Measurements from ENCODE around the gene PRKCZ. TPM values are rescaled to one million over a fixed set of nuclear protein-coding genes. Genes with fewer than 3 reads are reported as not detected.

The PRKCZ gene
- total and polyA plus RNA-seq, 2 of the 4 experiments (the other 2 are of a cell fraction) = 2.0 to 3.5 TPM

GRCh38 chr1:2019571-2020309 is 30.5 kb upstream of the PRKCZ start:
- 6% methylated on average over 27 of the region's 61 CpGs; no CpG with 5 or more reads in 1 of the 2 experiments for WGBS, 2 experiments (ENCODE audit: extremely low coverage in 2 of 2, insufficient read length in 1 of 2)
- Histone ChIP-seq H4K5ac (ENCODE audit: low read depth, low read length) (no peak overlapping the region), H2BK5ac (ENCODE audit: low read depth, low read length, poor library complexity, severe bottlenecking) (no peak overlapping the region), H3K27ac (ENCODE audit: insufficient read depth, low read length) (no peak overlapping the region), H2AK5ac (ENCODE audit: low read depth, low read length) (no peak overlapping the region), H2BK120ac (ENCODE audit: low read depth, low read length) (no peak overlapping the region), H3K9me3 (ENCODE audit: control insufficient read depth, insufficient read depth, low read length) (no peaks in the 10 kb centered on the region), H4K8ac (ENCODE audit: low read depth in 2 of 2, low read length in 2 of 2) (no peak overlapping the region), H3K36me3 (ENCODE audit: control insufficient read depth, insufficient read depth, low read length) (no peaks in the 10 kb centered on the region), H3K23ac (ENCODE audit: low read depth, low read length) (no peak overlapping the region), H3K56ac (ENCODE audit: extremely low read depth, insufficient read depth, low read length) (no peak overlapping the region), H3K27me3 (ENCODE audit: control insufficient read depth, insufficient read depth, low read length) (peaks cover 82% of the 10 kb centered on the region), H2BK20ac (ENCODE audit: low read depth, low read length) (no peak overlapping the region), H3K4me2 (ENCODE audit: low read depth, low read length) (no peak overlapping the region), H2BK15ac (ENCODE audit: low read depth, low read length) (no peak overlapping the region), H2AK9ac (replicated peaks; ENCODE audit: low read depth, low read length, poor library complexity) (peak overlapping the region; percentile 61), H3K9ac (ENCODE audit: low read depth, low read length) (no peak overlapping the region), H3K4me1 (ENCODE audit: control insufficient read depth, insufficient read depth, low read length) (no peaks in the 10 kb centered on the region), H3K14ac (replicated peaks; ENCODE audit: low read depth, low read length) (no peak overlapping the region), H3K18ac (ENCODE audit: low read depth, low read length) (no peak overlapping the region), H2AFZ (replicated peaks; ENCODE audit: low read length, poor library complexity) (no peak overlapping the region), H3K79me1 (ENCODE audit: low read depth in 1 of 2, low read length in 2 of 2) (no peaks in the 10 kb centered on the region), H4K20me1 (ENCODE audit: insufficient read depth, low read length) (no peaks in the 10 kb centered on the region), H3K4ac (ENCODE audit: low read depth, low read length) (no peak overlapping the region), H3K4me3 (ENCODE audit: insufficient read depth, low read depth, low read length) (no peak overlapping the region), H3K9me1 (ENCODE audit: insufficient read depth, low read length) (no peaks in the 10 kb centered on the region), H4K91ac (ENCODE audit: insufficient read depth, low read depth, low read length) (no peak overlapping the region)
- intact Hi-C loops (cut with micrococcal nuclease) = no loop called here
- ATAC-seq (ENCODE audit: low read depth) = peak; percentile 62
- dilution Hi-C loops (cut with HindIII; ENCODE audit: low sequenced_read_pairs, unreplicated experiment) = no loop called here
- POLR2A ChIA-PET (ENCODE audit: unreplicated experiment) = no interaction called here
- TF ChIP-seq ELK1 (IDR thresholded peaks at IDR 0.05; ENCODE audit: borderline replicate concordance, low read depth, low read length) (no peak), NFE2L2 (IDR thresholded peaks at IDR 0.05; ENCODE audit: low read depth, low read length) (no peak), MAZ (IDR thresholded peaks at IDR 0.05; ENCODE audit: borderline replicate concordance, low read depth, low read length) (peak; percentile 74; the same call in 1 of the 2 replicates), SMC3 (IDR thresholded peaks at IDR 0.05; ENCODE audit: low read depth, low read length) (no peak), CHD1 (IDR thresholded peaks at IDR 0.05; ENCODE audit: low read depth, low read length) (no peak)
- BruUV-seq (replicated peaks) = no TSS peak
- CTCF ChIA-PET = no interaction called here
- DNase-seq = no peak
- in situ Hi-C loops (cut with MboI; ENCODE audit: low sequenced_read_pairs) = no loop called here
